H1 (cell line): ENCODE data around the gene POU2AF3. TPM values are rescaled to one million over a fixed set of nuclear protein-coding genes. Genes with fewer than 3 reads are reported as not detected.

Source experiments
- CBX8 ChIP-seq: fragments of 300-800, 300-1000 bp; sonication (generic); IDR thresholded peaks from 2 replicates; pipeline ENCODE4 v1.7.1; 2016; ENCODE audit warnings: low read depth, low read length, borderline replicate concordance
- CTCF ChIP-seq, 3 experiments: IDR thresholded peaks; 1 replicate in 2 of 3; 2 replicates in 1 of 3; pipeline versions ENCODE4 v1.5.1 to v1.6.1; 2011; ENCODE audit warnings: low read length in 3 of 3, mild to moderate bottlenecking in 3 of 3, inconsistent platforms in 2 of 3, low read depth in 1 of 3, moderate library complexity in 1 of 3; ENCODE audit not compliant: insufficient read depth in 1 of 3; ENCODE audit errors: control extremely low read depth in 1 of 3
- MAX ChIP-seq: IDR thresholded peaks from 2 replicates; pipeline ENCODE4 v1.6.1; 2012; ENCODE audit warnings: inconsistent platforms
- polyA plus RNA-seq, 7 experiments: library from polyadenylated mRNA; depleted of rRNA in 3 of 7; stranded (reverse) in 5 of 7; unstranded in 2 of 7; fragments of >200 nt in 5 of 7; fragments of 200-250 nt in 2 of 7; gene quantifications; 1 replicate in 5 of 7; 2 replicates in 1 of 7; 4 replicates in 1 of 7; pipeline versions ENCODE4 v1.2.1 to v1.2.3, GENCODE V29; 2011 to 2013; ENCODE audit warnings: missing spikeins in 2 of 7, mixed read lengths in 2 of 7
- total RNA-seq: library from RNA; stranded (reverse); fragmentation: NEBNext Ultra II Directional; extraction: Animal tissue kit (Norgen Biotek cat#: 25700); gene quantifications from 2 replicates; pipeline ENCODE4 v1.2.1, GENCODE V29; 2021

The POU2AF3 gene
- total and polyA plus RNA-seq, 2 of the 8 experiments (the other 6 are each of a cell fraction or from before 2014, with no cell fraction given): 1.2 to 5.7 TPM

- TF ChIP-seq CTCF (IDR thresholded peaks at IDR 0.05; ENCODE audit: control extremely low read depth in 1 of 3, insufficient read depth in 1 of 3, low read depth in 1 of 3, low read length in 3 of 3): no peak
- no peak for TF ChIP-seq CBX8
- no peak for TF ChIP-seq MAX
Measured at GRCh38 chr11:111308140-111308539, 9.8 kb downstream of the POU2AF3 start (continued).
